GM18909 (cell line): ENCODE data around the gene CCNC.

ENCODE experiments used
- ATAC-seq: cut with Tn5 transposase; IDR thresholded peaks from one replicate; pipeline ENCODE4 v1.9.1; 2021; ENCODE audit warnings: mild to moderate bottlenecking; ENCODE audit not compliant: unreplicated experiment, poor library complexity

CCNC gene

DNA sequence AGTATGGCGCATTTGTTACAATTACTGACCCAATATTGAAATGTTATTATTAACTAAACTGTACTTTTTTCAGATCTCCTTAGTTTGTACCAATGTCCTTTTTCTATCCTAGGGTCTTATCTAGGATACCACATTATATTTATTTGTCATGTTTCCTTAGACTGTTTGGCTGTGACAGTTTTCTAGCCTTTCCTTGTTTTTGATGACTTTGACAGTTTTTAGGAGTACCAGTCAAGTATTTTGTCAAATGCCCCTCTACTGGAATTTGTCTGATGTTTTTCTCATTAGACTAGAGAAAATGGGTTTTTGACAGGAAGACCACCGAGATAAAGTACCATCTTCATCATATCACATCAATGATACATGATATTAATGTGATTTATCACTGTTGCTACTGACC, 14.6 kb downstream of the CCNC start:
- no peak for ATAC-seq

DNA sequence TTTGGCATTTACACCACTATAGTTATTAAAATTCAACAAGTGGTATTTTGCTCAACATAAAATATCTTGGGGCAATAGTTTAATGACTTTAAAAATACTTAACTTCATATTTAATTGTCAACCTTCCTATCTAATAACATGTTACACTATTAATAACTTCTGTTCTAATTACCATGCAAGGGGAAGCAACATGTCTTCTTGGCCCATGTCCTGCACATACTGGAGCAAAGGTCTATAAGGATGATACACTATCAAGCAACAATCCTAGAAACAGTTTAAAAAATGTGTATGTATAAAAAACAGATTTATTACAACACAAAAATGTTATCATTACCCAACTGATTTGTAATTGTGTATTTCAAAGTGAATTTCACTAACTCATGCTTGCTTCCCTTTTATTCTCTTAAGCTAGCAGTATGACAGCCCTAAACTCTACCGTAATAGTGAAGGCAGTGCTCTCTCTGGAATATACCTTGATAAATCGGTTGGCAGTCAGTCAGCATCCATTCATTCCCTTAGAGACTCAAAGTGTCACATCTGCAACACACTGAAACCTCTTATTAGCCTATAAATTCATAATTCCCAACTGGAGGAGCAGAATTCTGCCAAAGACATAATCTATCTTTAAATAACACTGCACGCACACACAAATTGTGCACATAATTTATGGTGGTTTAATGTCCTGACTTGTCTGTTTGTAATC, 18.3 kb downstream of the CCNC start:
- ATAC-seq, result no peak

DNA sequence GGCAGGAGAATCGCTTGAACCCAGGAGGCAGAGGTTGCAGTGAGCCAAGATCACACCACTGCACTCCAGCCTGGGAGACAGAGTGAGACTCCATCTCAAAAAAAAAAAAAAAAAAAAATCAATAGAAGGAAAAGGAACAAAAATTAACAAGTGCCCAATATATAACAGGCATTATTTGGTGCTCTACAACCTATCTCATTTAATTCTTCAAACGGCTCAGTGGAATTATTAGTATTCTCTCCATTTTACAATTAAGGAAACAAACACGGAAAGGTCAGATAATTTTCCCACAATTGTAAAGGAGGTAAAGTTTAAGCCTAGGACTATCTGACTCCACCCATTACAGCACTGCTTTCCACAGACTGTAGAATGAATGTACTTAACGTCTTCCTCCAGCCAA, 19.8 kb downstream of the CCNC start:
- ATAC-seq, result no peak

DNA sequence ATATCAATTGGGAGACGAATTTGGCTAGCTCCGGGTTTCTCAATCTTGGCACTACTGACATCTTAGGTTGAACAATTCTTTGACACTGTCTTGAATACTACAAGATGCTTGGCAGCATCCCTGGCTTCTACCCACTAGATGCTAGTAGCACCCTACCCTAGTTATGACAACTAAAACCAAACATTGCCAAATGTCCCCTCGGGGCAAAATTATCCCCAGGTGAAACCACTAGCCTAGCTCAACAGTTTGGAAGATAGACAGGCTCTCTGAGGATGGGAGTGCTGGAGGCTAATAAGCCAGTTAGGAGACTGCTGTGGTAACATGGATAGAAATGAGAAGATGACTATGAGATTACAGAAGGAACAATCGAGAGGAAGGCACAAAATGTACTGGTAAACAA, 20.9 kb downstream of the CCNC start:
- ATAC-seq, result no peak

DNA sequence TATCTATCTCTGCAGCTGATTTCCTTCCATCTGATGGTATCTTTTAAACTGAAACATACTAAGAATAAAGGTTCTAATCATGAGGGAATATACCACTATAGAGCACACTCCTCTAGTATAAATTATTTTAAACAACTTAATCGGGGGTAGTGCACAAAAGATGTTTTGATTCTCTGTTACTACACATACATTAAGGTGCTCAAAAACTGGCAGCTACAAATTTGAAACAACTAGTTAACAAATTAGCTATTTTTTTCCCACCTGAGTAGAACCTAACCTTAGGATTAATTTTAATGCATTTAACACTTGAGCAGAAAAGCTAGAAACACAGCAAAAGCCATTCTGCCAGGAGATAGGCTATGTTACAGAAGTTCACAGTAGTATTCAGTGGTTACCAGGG, 23.0 kb downstream of the CCNC start:
- ATAC-seq, result no peak

DNA sequence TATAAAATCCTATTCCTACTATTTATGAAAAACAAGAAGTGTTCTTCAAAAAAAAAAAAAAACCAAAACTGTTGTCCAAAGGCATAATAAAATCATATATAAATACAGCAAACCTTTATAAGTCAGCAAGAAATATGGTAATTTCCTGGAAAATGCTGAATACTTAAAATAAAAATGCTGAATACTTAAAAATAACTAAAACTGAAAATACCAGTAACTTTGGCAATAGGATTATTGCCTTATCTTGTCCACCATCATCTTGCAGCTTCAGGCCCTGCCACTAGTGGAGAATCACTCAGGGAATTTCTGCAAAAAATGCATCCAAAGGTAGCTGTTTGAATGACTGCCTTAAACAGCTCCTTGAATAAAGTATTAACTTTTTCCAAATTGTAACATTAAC, 24.5 kb downstream of the CCNC start:
- no peak for ATAC-seq

DNA sequence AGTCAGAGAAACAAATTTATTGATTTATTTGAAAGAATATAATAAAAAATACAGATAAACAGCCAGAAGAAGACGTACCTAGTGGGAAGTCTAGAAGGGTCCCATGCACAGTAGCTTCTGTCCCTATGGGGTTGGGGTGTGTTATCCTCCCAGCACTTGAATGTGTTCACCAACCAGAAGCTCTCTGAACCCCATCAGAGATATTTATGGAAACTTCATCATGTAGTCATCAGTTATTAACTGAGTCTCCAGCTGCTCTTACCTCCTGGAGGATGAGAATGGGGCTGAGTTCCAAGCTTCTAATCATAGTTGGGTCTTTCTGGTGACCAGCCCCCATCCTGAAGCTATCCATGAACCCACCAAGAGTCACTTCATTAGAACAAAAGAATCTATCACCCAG, 37.8 kb downstream of the CCNC start:
- ATAC-seq, result no peak

DNA sequence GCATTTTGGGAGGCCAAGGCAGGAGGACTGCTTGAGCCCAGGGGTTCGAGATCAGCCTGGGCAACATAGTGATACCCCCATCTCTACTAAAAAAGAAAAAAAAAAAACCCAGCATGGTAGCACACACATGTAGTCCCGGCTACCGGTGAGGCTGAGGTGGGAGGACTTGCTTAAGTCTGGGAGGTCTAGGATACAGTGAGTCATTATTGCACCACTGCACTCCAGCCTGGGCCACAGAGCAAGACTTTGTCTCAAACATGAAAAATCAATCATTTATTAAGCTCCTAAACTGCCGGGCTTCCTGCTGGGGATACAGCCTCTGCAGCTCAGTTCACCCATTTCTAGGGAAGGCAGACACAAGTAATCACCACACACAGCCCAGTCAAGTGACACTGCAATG, 45.9 kb downstream of the CCNC start:
- no peak for ATAC-seq

DNA sequence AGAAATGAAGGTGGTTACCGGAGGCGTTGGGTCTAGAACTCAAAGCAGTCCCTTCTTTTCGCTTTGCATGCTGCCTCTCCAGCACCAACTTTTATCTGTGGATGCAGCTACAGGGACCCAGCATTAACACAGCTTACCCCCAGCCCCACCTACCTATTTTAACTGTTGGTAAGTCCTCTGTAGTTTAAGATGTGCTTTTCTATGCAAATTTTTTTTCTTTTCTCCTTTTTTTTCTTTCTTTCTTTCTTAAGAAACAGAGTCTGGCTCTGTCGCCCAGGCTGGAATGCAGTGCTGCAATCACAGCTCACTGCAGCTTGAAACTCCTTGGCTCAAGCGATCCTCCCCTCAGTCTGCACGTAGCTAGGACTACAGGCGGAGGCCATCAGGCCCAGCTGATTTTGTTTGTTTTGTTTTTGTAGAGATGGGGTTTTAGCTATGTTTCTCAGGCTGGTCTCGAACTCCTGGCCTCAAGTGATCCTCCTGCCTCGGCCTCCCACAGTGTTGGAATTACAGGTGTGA, 46.8 kb downstream of the CCNC start:
- ATAC-seq, result peak; percentile 31

DNA sequence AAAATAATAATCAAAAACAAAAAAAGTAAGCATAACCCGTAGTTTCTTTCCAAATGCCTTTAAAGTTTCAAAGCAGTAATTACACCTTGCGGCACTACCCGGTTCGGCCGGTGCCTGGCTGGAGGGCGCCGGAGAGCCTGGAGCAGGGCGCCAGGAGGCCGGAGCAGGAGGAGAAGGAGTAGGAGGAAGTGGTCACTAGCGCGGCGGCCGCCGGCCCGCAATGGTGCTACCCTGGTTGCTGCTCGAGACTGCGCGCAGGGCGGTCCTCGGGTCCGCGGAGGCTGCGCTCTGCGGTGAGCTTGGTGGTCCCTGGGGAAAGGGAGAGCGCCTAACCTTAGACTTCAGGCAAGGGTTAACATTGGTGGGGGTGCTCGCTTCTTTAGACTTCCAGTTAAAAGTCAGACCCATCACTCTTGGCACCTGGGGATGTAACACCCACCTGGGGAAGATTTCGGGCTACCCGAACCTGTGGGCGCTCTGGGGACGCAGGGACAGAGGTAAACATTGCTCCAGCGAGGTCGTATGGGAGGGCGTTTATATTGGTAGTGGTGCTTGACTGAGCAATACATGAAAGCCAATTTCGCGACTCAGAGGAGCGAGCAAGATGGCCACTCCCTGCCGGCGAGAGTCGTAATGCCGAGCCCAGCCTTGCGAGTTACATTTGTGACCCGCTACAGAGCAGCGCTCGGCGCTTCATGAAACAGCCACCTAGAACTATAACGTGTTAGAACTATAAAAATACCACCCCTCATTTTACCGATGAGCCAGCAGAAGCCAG, 47.4 kb downstream of the CCNC start:
- peak; percentile 90 for ATAC-seq

DNA sequence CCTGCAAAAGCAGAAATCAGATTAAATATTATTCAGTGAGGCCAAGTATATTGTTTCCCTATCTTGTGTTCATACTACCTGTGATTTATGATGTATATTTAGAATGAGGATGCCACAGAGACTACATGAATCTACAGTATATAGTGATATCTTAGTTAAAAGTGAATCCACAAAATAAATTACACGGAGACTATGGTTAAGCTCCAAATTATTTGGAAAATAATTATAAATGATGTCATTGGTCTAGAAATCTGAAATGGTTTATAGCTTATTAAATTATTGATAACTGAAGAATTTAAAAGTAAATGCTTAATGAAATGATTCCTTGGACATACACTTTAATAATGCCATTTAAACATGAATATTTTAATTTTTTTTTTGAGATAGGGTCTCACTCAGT, 49.0 kb downstream of the CCNC start:
- no peak for ATAC-seq

DNA sequence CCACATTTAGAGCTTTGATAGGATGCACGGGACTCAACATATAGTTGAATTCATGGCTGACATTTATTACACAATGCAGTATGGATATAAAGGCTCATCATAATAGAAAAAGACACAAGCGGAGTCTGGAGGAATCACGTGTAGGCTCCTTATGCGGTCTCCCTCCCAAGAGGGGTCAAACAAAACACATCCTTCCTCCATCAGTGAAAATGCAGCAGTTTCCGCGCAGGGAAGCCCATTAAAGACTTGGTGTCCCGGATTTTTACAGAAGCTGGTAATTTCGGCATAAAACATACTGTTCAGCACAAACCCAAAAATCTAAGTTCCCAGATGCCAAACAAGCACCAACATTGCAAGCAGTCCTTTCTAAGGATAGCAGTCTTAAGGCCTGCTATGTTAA, 54.4 kb downstream of the CCNC start:
- ATAC-seq, result no peak

DNA sequence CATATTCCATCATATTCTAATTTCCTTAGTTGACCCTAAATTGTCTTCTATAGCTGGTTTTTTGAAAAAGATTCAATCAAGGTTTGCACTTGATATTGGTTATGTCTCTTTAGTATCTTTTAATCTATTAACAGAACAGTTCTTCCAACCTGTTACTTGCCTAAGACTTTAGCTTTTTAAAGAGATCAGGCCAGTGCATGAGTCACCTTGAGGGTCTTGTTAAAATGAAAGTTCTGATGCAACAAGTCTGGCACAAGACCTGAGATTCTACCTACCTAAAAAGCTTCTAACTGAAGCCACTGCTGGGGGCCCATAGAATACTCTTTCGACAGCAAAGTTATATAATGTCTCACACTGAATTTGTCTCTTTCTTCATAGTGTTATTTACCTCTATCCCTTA, 56.4 kb downstream of the CCNC start:
- ATAC-seq, result no peak

DNA sequence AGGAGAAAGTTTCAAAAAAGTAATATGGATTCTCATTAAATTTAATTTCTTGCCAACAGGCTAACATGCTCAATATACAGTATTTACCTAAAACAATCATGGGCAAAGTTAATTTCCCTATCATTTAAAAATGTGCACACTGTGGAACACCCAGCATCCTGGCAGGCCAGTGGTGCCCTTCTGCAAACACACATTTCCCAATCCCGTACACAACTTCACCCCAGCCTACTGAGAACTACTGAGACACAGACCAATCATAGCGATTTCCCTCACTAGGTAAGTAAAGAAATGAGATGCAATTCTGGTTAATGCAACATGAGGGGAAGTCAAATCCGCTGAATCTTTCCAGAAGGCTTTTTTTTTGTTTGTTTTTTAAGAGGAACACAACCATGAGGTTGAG, 60.8 kb downstream of the CCNC start:
- no peak for ATAC-seq

DNA sequence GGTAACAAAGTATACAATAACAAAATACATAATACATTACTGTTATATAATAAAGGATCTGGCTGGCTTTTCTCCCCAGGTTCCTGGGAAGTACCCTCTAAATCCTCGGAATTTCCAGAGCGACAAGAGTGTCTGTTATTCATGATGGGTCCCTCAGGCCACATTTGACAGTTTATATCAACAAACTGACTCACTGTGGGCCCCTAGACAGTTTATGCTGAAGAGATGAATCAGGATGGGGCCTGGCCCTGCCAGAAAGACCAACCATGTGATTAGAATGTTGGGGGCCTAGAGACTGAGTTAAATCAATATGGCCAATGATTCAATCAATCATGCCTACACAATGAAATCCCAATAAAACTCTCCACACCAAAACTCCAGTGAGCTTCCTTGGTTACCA, 66.7 kb downstream of the CCNC start:
- ATAC-seq, result no peak

DNA sequence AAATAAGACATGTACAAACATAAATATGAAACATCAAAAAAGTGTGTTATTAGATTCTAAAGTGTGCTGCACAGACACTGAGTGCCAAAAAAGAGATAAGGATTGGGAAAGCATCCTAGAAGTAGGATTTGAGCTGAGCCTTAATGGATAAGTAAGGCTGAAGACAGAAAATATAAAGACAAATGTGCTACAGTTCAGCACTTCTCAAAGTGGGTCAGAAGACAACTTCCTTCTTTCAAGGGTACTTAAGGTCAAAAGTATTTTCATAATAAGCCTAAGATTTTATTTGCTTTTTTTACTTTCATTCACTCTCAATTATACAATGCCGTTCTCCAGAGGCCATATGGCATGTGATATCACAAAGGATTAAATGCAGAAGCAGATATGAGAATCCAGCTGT, 70.0 kb downstream of the CCNC start:
- ATAC-seq, result no peak

DNA sequence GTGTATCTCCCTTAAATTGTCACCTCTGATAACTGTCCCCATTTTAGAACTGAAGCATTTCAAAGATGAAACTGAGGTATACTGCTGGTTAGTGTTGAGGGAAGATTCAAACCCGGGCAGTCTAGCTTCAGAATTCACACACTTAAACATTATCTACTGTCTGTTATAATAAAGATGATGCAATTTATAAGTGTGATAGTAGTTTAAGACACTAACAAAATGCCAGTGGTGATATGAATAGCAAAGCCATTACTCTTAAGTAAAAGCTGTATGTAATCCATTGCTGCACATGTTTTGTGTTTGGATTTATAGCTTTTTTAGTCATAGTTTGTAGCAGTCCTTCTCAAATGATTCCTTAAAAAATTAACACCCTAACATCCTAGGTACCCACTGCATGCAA, 73.0 kb downstream of the CCNC start:
- ATAC-seq, result no peak
